Measurements from ENCODE around the gene CLEC10A. TPM values are rescaled to one million over a fixed set of nuclear protein-coding genes. Genes with fewer than 3 reads are reported as not detected.

CLEC10A gene
- total and polyA plus RNA-seq, 10 of the 15 experiments (the other 5 are each of a cell fraction or from before 2014, with no cell fraction given) = not detected

GRCh38 chr17:7097940-7098339 is 17.9 kb upstream of the CLEC10A start:
- CTCF ChIA-PET = interaction anchor here (0.8 to 1.5 kb wide), 3 partner anchors 27 to 52 kb away, joined by 3 to 4 read pairs (median 3); no protein-coding TSS in a partner anchor
- no peaks in the 10 kb centered on the region for H4K20me1 ChIP-seq (ENCODE audit: control insufficient read depth, insufficient read depth)
- in situ Hi-C loops (cut with MboI) = no loop called here
- WGBS (ENCODE audit: insufficient coverage, insufficient replicate concordance, low lambda C conversion rate, missing lambda C conversion rate) = 49% methylated on average over 5 of the region's 5 CpGs
- BruUV-seq (replicated peaks) = no TSS peak
- H3K9ac ChIP-seq (ENCODE audit: control insufficient read depth, insufficient read depth, low read length) = no peak overlapping the region
- H3K4me2 ChIP-seq (ENCODE audit: control insufficient read depth, insufficient read depth) = no peak overlapping the region
- RAD21 ChIA-PET (ENCODE audit: unreplicated experiment) = interaction anchor here (1.4 kb wide), 1 partner anchor 35 kb away, joined by 7 read pairs; no protein-coding TSS in a partner anchor
- no peaks in the 10 kb centered on the region for H3K79me2 ChIP-seq (ENCODE audit: control insufficient read depth, insufficient read depth, low read length)
- no peak overlapping the region for H3K27ac ChIP-seq (ENCODE audit: control insufficient read depth, insufficient read depth)
- H3K9me3 ChIP-seq (replicated peaks; ENCODE audit: control insufficient read depth, insufficient read depth, low read length) = no peaks in the 10 kb centered on the region
- H3K4me1 ChIP-seq (ENCODE audit: control insufficient read depth, insufficient read depth, low read length) = peaks cover 18% of the 10 kb centered on the region
- no peak for FAIRE-seq
- no peak for ATAC-seq
- intact Hi-C loops (cut with micrococcal nuclease; ENCODE audit: unreplicated experiment) = no loop called here
- DNase-seq (ENCODE audit: low read depth, low spot score) = no peak
- H3K27me3 ChIP-seq (replicated peaks in 1 of 2; ENCODE audit: control insufficient read depth in 2 of 2, insufficient read depth in 2 of 2, low read length in 1 of 2) = no peaks in the 10 kb centered on the region; a peak in 1 of 4 replicates
- SMC1A ChIA-PET (ENCODE audit: uncharacterized antibody, unreplicated experiment) = interaction anchor here (1.2 to 1.4 kb wide), 2 partner anchors 35 to 44 kb away, joined by 3 read pairs; no protein-coding TSS in a partner anchor
- no peak overlapping the region for H3K4me3 ChIP-seq
- no peak overlapping the region for H2AFZ ChIP-seq (ENCODE audit: control insufficient read depth, low read depth, low read length)
- POLR2A ChIA-PET = interaction anchor here (0.7 kb wide), 1 partner anchor 50 kb away, joined by 3 read pairs; no protein-coding TSS in a partner anchor
- no peaks in the 10 kb centered on the region for H3K36me3 ChIP-seq (ENCODE audit: control insufficient read depth in 2 of 2, insufficient read depth in 2 of 2, low read length in 1 of 2)
- TF ChIP-seq ZBTB11 (CRISPR knock-in tag; IDR thresholded peaks at IDR 0.05) (no peak), NFYA (IDR thresholded peaks at IDR 0.05; ENCODE audit: borderline replicate concordance, low read depth, low read length) (no peak), CTCF (IDR thresholded peaks at IDR 0.05 in 2 of 3, conservative IDR thresholded peaks at IDR 0.05 in 1 of 3; ENCODE audit: control insufficient read depth in 2 of 3, extremely low read depth in 1 of 3, insufficient read depth in 1 of 3, low read depth in 3 of 3, low read length in 3 of 3) (no peak), NR2C2 (IDR thresholded peaks at IDR 0.05; ENCODE audit: borderline replicate concordance, control insufficient read depth, insufficient read length, low read depth) (no peak), EED (IDR thresholded peaks at IDR 0.05; ENCODE audit: low read depth) (no peak), NFXL1 (IDR thresholded peaks at IDR 0.05; ENCODE audit: borderline replicate concordance) (no peak), CEBPB (IDR thresholded peaks at IDR 0.05; ENCODE audit: borderline replicate concordance in 1 of 2, low read depth in 2 of 2, low read length in 2 of 2) (no peak), MTA2 (IDR thresholded peaks at IDR 0.05; ENCODE audit: low read depth) (no peak), RFX5 (IDR thresholded peaks at IDR 0.05; ENCODE audit: low read depth, low read length) (no peak), CREB1 (IDR thresholded peaks at IDR 0.05; ENCODE audit: low read depth) (no peak)
- TF ChIP-seq, protein P1, sequence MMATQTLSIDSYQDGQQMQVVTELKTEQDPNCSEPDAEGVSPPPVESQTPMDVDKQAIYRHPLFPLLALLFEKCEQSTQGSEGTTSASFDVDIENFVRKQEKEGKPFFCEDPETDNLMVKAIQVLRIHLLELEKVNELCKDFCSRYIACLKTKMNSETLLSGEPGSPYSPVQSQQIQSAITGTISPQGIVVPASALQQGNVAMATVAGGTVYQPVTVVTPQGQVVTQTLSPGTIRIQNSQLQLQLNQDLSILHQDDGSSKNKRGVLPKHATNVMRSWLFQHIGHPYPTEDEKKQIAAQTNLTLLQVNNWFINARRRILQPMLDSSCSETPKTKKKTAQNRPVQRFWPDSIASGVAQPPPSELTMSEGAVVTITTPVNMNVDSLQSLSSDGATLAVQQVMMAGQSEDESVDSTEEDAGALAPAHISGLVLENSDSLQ (IDR thresholded peaks at IDR 0.05) = no peak
- TF ChIP-seq, protein P2, sequence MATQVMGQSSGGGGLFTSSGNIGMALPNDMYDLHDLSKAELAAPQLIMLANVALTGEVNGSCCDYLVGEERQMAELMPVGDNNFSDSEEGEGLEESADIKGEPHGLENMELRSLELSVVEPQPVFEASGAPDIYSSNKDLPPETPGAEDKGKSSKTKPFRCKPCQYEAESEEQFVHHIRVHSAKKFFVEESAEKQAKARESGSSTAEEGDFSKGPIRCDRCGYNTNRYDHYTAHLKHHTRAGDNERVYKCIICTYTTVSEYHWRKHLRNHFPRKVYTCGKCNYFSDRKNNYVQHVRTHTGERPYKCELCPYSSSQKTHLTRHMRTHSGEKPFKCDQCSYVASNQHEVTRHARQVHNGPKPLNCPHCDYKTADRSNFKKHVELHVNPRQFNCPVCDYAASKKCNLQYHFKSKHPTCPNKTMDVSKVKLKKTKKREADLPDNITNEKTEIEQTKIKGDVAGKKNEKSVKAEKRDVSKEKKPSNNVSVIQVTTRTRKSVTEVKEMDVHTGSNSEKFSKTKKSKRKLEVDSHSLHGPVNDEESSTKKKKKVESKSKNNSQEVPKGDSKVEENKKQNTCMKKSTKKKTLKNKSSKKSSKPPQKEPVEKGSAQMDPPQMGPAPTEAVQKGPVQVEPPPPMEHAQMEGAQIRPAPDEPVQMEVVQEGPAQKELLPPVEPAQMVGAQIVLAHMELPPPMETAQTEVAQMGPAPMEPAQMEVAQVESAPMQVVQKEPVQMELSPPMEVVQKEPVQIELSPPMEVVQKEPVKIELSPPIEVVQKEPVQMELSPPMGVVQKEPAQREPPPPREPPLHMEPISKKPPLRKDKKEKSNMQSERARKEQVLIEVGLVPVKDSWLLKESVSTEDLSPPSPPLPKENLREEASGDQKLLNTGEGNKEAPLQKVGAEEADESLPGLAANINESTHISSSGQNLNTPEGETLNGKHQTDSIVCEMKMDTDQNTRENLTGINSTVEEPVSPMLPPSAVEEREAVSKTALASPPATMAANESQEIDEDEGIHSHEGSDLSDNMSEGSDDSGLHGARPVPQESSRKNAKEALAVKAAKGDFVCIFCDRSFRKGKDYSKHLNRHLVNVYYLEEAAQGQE (IDR thresholded peaks at IDR 0.05; ENCODE audit: low read depth, low read length) = no peak
